Muscle layer of colon (tissue), 2 donors: ENCODE results near the gene PLEKHA4.
"Not testable (repeated sequence)": the region's sequence is repeated elsewhere in the genome, so short reads cannot be mapped to it uniquely, and the experiment has no call there.

ENCODE experiments used
- H3K27ac ChIP-seq: one replicate; pipeline ENCODE4 v1.7.0; 2013; ENCODE audit warnings: low read depth, mild to moderate bottlenecking, low read length, moderate library complexity
- H3K27me3 ChIP-seq, 2 donors: one replicate each; pipeline ENCODE4 v1.7.0; 2013; ENCODE audit warnings: low read length in 2 of 2, mild to moderate bottlenecking in 2 of 2; ENCODE audit not compliant: insufficient read depth in 2 of 2, control insufficient read depth in 1 of 2
- H3K36me3 ChIP-seq: one replicate; pipeline ENCODE4 v1.7.0; 2013; ENCODE audit warnings: mild to moderate bottlenecking, low read length; ENCODE audit not compliant: insufficient read depth
- H3K4me1 ChIP-seq: one replicate; pipeline ENCODE4 v1.7.0; 2013; ENCODE audit warnings: mild to moderate bottlenecking, low read length; ENCODE audit not compliant: insufficient read depth
- H3K4me3 ChIP-seq, 2 donors: one replicate each; pipeline ENCODE4 v1.7.0; 2013; ENCODE audit warnings: low read length in 2 of 2, low read depth in 1 of 2, mild to moderate bottlenecking in 1 of 2, moderate library complexity in 1 of 2
- H3K9ac ChIP-seq: one replicate; pipeline ENCODE4 v1.7.0; 2013; ENCODE audit warnings: low read length
- H3K9me3 ChIP-seq: one replicate; pipeline ENCODE4 v1.7.0; 2013; ENCODE audit warnings: mild to moderate bottlenecking, low read length
- donor health status: abdominal sarcoma.
- donor health status: Adenocarcinoma of cecum.

PLEKHA4 gene

DNA sequence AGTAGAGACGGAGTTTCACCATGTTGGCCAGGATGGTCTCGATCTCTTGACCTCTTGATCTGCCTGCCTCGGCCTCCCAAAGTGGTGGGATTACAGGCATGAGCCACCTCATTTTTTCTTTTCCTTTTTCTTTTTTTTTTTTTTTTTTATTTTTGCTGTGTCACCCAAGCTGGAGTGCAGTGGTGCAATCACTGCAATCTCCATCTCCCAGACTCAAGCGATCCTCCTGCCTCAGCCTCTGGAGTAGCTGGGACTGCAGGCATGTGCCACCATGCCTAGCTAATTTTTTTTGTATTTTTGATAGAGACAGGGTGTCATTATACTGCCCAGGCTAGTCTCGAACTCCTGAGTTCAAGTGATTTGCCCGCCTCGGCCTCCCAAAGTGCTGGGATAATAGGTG is 33.9 kb upstream of the PLEKHA4 start:
- H3K36me3 ChIP-seq: peaks cover 10% of the 10 kb centered on the region
- peaks cover 14% of the 10 kb centered on the region for H3K4me1 ChIP-seq
- not testable (repeated sequence) for H3K27ac ChIP-seq, H3K9ac ChIP-seq, H3K9me3 ChIP-seq, H3K4me3 ChIP-seq, H3K27me3 ChIP-seq

DNA sequence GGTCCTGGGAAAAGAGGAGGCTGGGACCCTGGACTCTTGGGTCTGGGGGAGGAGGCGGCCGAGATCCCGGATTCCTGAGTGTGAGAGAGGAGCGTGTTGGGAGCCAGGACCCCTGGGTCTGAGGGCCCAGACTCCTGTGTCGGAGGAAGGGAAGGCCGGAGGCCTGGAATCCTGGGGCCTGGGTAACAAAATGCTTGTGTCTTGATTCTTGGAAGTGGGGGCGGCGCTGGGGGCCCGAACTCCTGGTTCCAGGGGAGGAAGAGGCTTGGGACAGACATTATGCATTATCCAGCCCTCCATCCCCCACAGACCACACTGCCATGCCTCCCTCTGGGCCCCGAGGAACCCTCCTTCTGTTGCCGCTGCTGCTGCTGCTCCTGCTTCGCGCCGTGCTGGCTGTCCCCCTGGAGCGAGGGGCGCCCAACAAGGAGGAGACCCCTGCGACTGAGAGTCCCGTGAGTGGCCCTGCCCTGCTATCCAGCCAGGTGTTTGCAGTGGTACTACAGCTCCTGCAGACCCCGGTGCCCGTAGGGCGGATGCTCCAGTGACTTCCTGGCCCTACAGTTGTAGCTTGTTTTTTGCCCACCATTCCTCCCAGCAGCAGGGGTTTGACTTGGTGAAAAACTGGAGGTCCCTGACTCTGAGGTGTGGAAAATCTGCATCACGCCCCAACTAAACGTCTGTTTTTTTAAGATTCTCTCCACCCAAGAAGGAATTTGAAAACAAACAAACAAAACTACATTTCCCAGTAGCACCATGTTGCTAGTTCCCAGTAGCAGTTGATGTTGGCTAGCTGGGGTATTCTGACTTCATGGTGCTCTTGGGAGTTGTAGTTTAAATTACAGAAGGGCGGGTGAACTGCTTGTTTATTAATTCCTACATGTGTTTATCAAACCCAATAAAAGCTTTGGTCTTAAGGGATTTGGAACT is 32.3 kb upstream of the PLEKHA4 start:
- Histone ChIP-seq H3K27me3 (no peaks in the 10 kb centered on the region), H3K9ac (peak overlapping the region; percentile 85), H3K27ac (peak overlapping the region; percentile 100), H3K4me3 (peak overlapping the region; percentile 90 to 93), H3K4me1 (peaks cover 14% of the 10 kb centered on the region), H3K36me3 (peaks cover 10% of the 10 kb centered on the region), H3K9me3 (no peaks in the 10 kb centered on the region)

DNA sequence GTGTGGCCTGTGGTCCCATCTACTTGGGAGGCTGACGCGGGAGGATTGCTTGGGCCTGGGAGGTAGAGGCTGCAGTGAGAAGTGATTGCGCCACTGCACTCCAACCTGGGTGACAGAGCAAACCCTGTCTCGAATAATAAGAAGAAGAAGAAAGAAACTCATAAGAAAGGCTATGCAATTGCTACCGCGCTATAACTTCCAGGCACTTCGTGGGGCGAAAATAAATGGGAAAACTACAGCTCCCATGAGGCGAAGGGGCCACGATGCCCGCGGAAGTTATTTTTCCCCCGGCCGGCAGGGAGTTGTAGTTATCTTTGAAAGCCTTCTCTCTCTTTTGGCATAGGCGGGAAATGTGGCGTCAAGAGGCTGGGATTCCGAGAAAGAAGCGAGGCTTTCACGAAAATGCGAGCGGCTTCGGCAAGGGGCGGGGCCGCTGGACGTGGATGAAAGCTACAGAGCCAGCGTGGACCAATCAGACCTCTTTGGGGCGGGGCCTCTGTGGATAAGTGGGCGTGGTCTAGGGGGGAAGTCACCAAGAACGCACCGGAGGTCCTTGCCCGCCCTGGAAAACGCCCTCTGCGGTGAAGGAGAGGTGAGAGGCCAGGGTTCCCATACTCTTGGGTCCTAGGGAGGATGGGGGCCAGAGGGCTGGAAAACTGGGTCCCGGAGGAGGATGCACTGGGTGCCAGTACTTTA is 31.5 kb upstream of the PLEKHA4 start, which contains the start of gene NUCB1:
Gene NUCB1, plus strand, starts transcription at position 532 of the 696 bp plus-strand sequence. CDS start 485 bp downstream, outside the sequence.
- H3K27ac ChIP-seq: peak within 1 kb of the TSS; percentile 100
- peaks cover 3% of the 10 kb centered on the region for H3K36me3 ChIP-seq
- peaks cover 14% of the 10 kb centered on the region for H3K4me1 ChIP-seq
- no peaks in the 10 kb centered on the region for H3K27me3 ChIP-seq
- peak within 1 kb of the TSS; percentile 85 for H3K9ac ChIP-seq
- peak within 1 kb of the TSS; percentile 90 to 93 for H3K4me3 ChIP-seq
- no peaks in the 10 kb centered on the region for H3K9me3 ChIP-seq

DNA sequence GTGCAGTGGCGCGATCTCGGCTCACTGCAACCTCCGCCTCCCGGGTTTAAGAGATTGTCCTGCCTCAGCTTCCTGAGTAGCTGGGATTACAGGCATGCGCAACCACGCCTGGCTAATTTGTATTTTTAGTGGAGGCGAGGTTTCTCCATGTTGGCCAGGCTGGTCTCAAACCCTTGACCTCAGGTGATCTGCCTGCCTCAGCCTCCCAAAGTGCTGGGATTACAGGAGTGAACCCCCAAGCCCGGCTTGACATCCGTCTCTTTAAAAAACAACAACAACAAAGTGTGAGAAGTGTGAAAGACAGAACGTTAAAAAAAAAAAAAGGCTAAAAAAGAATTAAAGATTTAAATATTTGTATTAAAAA is 31.0 kb upstream of the PLEKHA4 start:
- Histone ChIP-seq H3K4me1 (peaks cover 14% of the 10 kb centered on the region), H3K27ac (peak overlapping the region; percentile 100)
- H3K36me3 ChIP-seq, H3K9ac ChIP-seq, H3K4me3 ChIP-seq, H3K9me3 ChIP-seq, H3K27me3 ChIP-seq: not testable (repeated sequence)

DNA sequence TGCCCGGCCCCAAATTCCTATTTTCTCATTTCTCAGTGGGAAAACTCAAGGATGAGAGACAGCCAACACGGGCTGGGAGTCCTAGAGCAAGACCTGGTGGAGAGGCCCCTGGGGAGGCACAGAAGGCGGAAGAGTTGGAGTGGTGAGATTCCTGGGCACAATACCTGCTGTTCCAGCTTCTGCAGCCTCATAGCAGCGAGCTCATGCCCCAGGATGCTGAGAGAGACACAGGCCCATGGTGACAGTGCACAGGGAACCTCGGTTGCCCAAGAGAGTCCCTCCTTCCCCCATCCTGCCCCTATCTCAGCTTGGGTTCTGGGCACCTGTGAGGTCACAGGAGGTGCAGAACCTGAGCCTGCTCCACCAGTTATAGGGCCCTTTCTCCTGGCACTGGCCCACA is 28.8 kb upstream of the PLEKHA4 start:
- no peaks in the 10 kb centered on the region for H3K9me3 ChIP-seq
- H3K4me3 ChIP-seq: no peak overlapping the region
- H3K27me3 ChIP-seq: no peaks in the 10 kb centered on the region
- peaks cover 14% of the 10 kb centered on the region for H3K4me1 ChIP-seq
- no peak overlapping the region for H3K9ac ChIP-seq
- H3K27ac ChIP-seq: no peak overlapping the region
- H3K36me3 ChIP-seq: no peaks in the 10 kb centered on the region

DNA sequence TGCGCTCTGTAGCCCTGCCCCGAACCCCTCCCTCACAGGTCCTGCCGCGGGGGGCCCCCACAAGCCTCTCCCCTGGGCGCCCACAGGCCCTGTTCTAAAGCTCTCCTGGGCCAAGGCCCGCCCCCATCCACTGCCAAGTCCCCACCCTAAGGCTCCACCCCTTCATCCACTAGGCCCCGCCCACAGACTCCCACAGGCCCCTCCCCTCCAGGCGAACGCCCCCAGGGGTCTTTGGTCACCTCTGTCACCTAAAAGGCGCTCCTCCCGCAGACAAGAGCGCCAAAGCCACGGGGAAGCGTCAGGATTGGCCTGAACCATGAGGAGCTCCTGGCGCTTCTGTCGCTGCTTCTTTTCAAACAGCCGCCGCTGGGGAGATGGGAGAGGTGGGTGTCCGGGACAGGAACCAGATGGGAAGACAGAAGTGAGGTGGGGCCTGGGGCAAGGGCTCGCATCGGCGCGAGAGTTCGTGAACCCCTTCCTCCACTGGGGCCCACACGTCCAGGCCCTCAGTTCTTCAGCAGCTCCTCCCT is 27.8 kb upstream of the PLEKHA4 start:
- Histone ChIP-seq H3K9me3 (no peaks in the 10 kb centered on the region), H3K36me3 (no peaks in the 10 kb centered on the region), H3K4me3 (peak overlapping the region; percentile 50), H3K9ac (peak overlapping the region; percentile 44), H3K4me1 (peaks cover 7% of the 10 kb centered on the region), H3K27me3 (no peaks in the 10 kb centered on the region), H3K27ac (peak overlapping the region; percentile 66)

DNA sequence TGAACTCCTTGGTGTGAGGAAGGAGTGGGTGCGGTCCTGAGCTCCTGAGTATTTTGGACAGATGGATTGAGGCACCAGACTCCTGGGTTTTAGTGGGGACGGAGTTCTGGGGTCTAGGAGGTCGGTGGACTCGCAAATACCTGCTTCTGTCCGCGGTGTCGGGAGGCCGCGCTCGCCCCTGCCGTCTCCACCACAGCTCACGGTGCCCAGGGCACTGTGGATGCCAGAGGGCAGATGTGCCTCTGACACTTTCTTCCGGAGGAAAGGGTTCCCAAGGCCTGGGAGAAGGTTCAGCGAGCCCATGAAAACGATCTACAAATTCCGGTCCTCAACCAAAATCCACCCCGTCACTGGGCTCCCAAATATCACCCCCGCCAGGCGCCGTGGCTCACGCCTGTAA is 26.8 kb upstream of the PLEKHA4 start:
- H3K36me3 ChIP-seq: no peaks in the 10 kb centered on the region
- H3K9ac ChIP-seq: no peak overlapping the region
- H3K4me3 ChIP-seq: peak overlapping the region in 1 of 2 donors; percentile 50
- H3K27ac ChIP-seq: no peak overlapping the region
- H3K4me1 ChIP-seq: peaks cover 3% of the 10 kb centered on the region
- no peaks in the 10 kb centered on the region for H3K27me3 ChIP-seq
- no peaks in the 10 kb centered on the region for H3K9me3 ChIP-seq

DNA sequence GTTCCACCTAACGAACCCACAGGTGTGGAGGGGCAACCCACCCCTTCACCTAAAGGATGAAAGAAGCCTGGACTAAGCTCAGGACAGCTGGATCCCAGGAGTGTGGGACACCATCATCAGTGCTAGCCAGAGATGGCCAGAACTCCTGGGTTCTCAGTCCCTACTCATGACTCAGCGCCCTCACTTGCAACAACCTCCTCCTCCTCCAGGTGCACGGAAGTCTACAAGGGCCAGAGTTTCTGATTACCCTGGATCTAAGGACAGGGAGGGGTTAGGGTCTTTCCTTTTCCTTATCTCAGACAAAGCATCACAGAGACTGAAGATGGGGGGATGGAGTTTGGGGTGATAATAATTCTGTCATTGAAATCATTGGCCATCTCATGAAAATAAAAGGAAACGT is 22.1 kb upstream of the PLEKHA4 start:
- no peak overlapping the region for H3K27ac ChIP-seq
- no peaks in the 10 kb centered on the region for H3K9me3 ChIP-seq
- no peak overlapping the region for H3K4me3 ChIP-seq
- H3K36me3 ChIP-seq: no peaks in the 10 kb centered on the region
- H3K9ac ChIP-seq: no peak overlapping the region
- H3K4me1 ChIP-seq: no peaks in the 10 kb centered on the region
- H3K27me3 ChIP-seq: no peaks in the 10 kb centered on the region

DNA sequence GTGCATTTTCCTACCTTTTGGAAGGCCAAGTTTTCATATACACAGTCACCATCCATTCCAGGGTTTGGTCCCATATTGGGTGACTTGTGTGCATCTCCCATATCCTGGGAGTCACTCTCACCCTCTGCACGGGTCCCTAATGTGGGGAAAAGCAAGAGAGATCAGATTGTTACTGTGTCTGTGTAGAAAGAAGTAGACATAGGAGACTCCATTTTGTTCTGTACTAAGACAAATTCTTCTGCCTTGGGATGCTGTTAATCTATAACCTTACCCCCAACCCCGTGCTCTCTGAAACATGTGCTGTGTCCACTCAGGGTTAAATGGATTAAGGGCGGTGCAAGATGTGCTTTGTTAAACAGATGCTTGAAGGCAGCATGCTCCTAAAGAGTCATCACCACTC is 21.1 kb upstream of the PLEKHA4 start:
- not testable (repeated sequence) for H3K27ac ChIP-seq, H3K4me3 ChIP-seq, H3K9ac ChIP-seq, H3K4me1 ChIP-seq, H3K27me3 ChIP-seq, H3K9me3 ChIP-seq, H3K36me3 ChIP-seq

DNA sequence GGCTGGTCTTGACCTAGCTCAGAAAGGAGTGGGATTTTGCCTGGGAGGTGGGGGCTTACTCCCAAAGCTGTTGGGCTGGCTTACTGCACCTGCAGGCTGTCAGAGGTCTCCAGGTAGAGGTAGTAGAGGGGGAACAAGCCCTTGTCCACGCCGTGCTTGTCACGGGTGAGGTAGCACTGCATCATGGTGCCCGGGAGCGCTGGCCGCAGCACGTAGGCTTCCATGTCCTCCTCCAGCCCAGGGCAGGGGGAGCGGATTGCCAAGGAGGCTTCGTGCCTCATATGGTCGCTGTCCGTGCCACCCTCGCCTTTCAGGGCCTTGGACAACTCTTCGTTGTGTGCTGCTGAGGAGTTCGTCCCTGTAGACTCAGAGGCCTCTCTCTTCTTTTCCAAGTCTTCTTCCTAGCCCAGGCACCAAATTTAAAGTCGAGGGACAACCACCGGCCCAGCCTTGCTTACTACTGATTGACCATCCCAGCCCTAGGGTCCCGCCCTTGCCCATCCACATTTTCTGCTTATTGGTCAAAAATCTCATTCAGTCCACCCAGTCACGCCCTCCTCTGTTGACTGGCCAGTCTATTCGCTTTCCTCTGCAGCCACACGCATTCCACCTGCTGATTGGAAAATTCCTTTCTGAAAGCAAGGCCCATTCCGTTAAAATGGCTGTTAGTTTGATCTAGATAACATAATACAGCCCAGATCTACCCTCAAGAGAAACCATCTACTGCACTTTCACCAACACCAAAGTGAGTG is 19.6 kb upstream of the PLEKHA4 start:
- Histone ChIP-seq H3K9ac (no peak overlapping the region), H3K27me3 (no peaks in the 10 kb centered on the region), H3K4me1 (no peaks in the 10 kb centered on the region)

DNA sequence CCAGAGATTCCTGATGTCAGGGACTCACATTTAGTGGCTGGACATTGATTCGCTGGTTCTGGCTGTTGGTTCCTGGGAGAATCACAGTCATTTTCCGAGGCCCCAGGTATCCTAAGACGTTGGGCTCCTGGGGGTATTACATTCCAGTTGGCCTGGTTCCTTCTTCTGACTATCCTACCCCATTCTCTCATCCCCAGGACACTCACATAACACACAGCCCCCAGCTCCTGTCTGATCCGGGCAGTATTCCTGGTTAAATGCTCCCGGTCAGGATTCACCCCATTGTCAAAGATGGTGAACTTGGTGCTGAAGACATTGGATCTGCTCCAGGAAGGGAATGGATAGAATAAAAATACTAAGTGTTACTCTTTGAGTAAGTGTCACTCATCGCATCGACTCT is 15.3 kb upstream of the PLEKHA4 start:
- no peaks in the 10 kb centered on the region for H3K9me3 ChIP-seq
- no peak overlapping the region for H3K4me3 ChIP-seq
- no peaks in the 10 kb centered on the region for H3K36me3 ChIP-seq
- no peaks in the 10 kb centered on the region for H3K27me3 ChIP-seq
- H3K9ac ChIP-seq: no peak overlapping the region
- no peak overlapping the region for H3K27ac ChIP-seq
- H3K4me1 ChIP-seq: no peaks in the 10 kb centered on the region

More for the DNA sequence above, 19.6 kb upstream of the PLEKHA4 start:
- no peaks in the 10 kb centered on the region for H3K9me3 ChIP-seq
- H3K27ac ChIP-seq: no peak overlapping the region
- no peaks in the 10 kb centered on the region for H3K36me3 ChIP-seq
- no peak overlapping the region for H3K4me3 ChIP-seq
